Endothelial cell of umbilical vein (primary cell): Measurements from ENCODE around the gene TMEM129.

ENCODE experiments used
- CTCF ChIP-seq, 2 donors: IDR thresholded peaks; 1 replicate in 1 of 2; 2 replicates in 1 of 2; pipeline ENCODE4 v1.5.1; 2011; ENCODE audit warnings: low read length in 2 of 2, mild to moderate bottlenecking in 2 of 2, moderate library complexity in 2 of 2, control low read depth in 1 of 2, inconsistent platforms in 1 of 2, low read depth in 1 of 2; ENCODE audit not compliant: insufficient read depth in 1 of 2; ENCODE audit errors: extremely low read depth in 1 of 2
- GATA2 ChIP-seq: IDR thresholded peaks from 2 replicates; pipeline ENCODE4 v1.7.0; 2011; ENCODE audit warnings: low read depth, mild to moderate bottlenecking, moderate library complexity, mixed read lengths, low read length; ENCODE audit not compliant: insufficient read length, insufficient read depth
- JUN ChIP-seq: IDR thresholded peaks from 2 replicates; pipeline ENCODE4 v1.6.1; 2011; ENCODE audit warnings: borderline replicate concordance, low read depth; ENCODE audit not compliant: insufficient read length, insufficient read depth
- MAX ChIP-seq: IDR thresholded peaks from 2 replicates; pipeline ENCODE4 v1.6.1; 2011; ENCODE audit not compliant: insufficient read depth, insufficient read length
- MYC ChIP-seq: IDR thresholded peaks from one replicate; pipeline ENCODE4 v1.6.1; 2011; ENCODE audit warnings: mild to moderate bottlenecking, low read depth, low read length
- POLR2A ChIP-seq: IDR thresholded peaks from 2 replicates; pipeline ENCODE4 v1.6.1; 2012; ENCODE audit warnings: low read depth, mild to moderate bottlenecking, control low read depth, low read length
- POLR2AphosphoS5 ChIP-seq: IDR thresholded peaks from 2 replicates; pipeline ENCODE4 v1.6.1; 2012; ENCODE audit warnings: low read depth, mild to moderate bottlenecking, control low read depth, low read length, moderate library complexity; ENCODE audit not compliant: insufficient read depth

DNA sequence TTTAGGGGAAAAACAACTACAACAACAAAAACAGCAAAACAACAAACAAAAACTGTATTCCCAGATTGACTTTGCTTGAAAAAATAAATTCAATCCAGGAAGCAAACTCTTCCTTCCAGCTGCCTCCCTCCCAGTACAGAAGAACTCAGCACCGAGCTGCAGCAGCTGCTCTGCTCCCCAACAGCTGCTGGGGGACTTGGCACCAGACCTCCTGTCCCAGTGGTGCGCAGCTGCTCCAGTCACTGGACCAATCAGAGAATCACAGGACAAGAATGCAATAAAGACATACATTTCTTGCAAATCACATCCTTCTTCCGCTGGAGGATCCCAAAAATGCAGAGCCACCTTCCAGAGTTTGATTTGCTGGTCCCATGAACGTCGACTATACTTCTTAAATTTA lies 25.2 kb downstream of the TMEM129 start:
- TF ChIP-seq POLR2A = no peak
- no peak for TF ChIP-seq CTCF (IDR thresholded peaks at IDR 0.05; ENCODE audit: extremely low read depth in 1 of 2, insufficient read depth in 1 of 2, low read depth in 1 of 2, low read length in 2 of 2)
- no peak for TF ChIP-seq JUN
- TF ChIP-seq POLR2AphosphoS5 = no peak
- no peak for TF ChIP-seq GATA2
- TF ChIP-seq MYC = no peak
- no peak for TF ChIP-seq MAX
